ENCODE data around the gene BCOR.

The BCOR gene

GRCh38 chrX:40111868-40112267 lies 14.1 kb upstream of the BCOR start:
- no peak for DNase-seq

GRCh38 chrX:40109288-40110008 lies 11.7 kb upstream of the BCOR start:
- no peak for DNase-seq

- peak; percentile 53 for DNase-seq
Observed at GRCh38 chrX:40108959-40109287, 11.2 kb upstream of the BCOR start.

GRCh38 chrX:40108162-40108958 lies 10.6 kb upstream of the BCOR start:
- no peak for DNase-seq

- DNase-seq: no peak
Observed at GRCh38 chrX:40107291-40108161, 9.8 kb upstream of the BCOR start.

- no peak for DNase-seq
Observed at GRCh38 chrX:40106676-40107290, 9.0 kb upstream of the BCOR start.

DNA sequence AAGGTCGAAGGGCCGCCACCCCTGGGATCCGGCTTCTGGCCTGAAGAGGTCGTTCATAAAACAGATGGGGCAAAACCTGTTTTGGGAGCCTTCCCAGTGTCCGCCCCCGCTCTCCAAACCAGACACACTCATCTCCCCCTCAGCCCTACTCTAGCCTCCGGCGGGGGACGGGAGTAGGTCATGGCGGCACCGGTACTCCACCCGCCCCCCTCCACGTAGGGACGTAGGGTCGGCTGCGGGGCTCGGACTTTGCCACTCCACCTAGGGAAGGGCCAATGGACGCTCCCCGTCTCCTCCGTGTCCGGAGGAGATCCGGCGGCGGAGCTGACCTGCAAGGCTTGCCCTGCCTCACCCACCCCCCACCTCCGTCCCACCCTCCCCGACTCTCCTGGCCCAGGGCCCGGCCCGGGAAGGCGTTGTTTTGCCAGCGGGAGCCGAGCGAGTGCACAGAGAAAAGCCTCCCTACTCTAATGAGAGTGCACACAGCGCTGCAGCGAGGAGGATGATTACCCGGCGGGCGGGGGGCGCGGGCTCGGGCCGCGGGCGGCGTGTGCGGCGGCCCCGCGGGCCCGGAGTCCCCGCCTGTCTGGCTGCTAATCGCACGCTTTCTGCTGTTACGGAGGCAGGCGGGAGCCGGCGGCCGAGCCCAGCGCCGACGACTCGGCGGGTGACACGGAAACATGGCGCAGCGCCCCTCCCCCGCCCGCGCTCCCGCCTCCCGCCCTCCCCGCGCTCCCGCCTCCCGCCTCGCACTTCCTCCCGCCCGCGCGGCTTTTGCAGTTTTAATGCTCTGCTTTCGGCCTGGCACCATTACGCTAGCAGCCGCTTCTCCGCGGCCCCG lies 8.3 kb upstream of the BCOR start:
- DNase-seq: peak; percentile 59

GRCh38 chrX:40104985-40105834 lies 7.5 kb upstream of the BCOR start:
- no peak for DNase-seq

DNA sequence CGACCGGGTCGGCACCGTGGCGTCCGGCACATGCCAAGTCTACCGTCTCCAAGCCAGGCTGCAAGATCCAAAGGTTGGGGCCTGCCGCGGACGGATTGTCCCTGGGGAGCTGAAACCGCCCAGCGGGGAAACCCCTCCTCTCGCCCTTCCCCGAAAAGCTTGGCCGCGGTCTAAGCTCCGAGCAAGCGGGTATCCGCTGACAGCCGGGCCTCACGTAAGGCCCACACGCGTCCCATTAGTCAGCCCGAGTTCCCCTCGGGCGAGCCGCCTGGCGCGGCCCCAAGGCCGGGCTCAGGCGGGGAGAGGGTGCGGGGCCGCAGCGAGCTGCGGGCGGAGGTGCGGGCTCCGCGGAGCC lies 6.8 kb upstream of the BCOR start:
- DNase-seq: no peak

DNA sequence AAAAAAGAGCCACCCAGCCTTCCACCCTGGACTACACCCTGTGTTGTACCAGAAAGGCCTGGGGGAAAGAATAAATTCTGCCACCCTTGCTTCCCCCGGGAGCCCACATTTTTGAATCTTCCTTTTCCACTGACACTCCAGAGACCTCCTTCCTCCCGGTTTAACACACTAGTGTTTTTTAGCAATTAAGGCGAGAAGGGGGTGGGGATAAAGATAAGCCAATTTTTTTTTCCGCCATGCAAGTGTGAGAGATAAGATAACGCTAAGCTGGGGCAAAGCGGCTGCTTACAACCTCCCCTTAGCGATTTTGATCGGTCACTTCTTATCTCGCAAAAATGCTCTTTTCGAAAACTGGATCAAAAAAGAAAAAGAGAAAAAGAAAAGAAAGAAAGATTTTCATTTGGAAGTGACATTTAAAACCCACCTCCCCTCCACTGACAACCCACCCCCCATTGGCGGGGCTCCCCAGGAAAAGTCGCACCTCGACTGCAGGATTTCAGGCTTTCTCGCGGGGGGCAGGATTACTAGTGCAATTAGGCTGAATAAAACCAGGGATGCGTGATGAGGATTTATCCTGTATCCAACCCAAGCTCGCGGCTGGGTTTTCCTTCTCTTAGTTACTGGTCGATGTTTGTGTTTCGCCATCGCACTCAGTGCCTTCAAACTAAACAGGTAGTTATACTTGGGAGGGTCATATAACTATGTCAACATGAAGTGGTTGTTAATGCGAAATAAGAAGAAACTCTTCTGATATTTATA lies 6.0 kb upstream of the BCOR start:
- DNase-seq: no peak

GRCh38 chrX:40102393-40103381 lies 4.9 kb upstream of the BCOR start:
- DNase-seq: no peak

GRCh38 chrX:40101430-40101802 lies 3.7 kb upstream of the BCOR start:
- DNase-seq: no peak

DNA sequence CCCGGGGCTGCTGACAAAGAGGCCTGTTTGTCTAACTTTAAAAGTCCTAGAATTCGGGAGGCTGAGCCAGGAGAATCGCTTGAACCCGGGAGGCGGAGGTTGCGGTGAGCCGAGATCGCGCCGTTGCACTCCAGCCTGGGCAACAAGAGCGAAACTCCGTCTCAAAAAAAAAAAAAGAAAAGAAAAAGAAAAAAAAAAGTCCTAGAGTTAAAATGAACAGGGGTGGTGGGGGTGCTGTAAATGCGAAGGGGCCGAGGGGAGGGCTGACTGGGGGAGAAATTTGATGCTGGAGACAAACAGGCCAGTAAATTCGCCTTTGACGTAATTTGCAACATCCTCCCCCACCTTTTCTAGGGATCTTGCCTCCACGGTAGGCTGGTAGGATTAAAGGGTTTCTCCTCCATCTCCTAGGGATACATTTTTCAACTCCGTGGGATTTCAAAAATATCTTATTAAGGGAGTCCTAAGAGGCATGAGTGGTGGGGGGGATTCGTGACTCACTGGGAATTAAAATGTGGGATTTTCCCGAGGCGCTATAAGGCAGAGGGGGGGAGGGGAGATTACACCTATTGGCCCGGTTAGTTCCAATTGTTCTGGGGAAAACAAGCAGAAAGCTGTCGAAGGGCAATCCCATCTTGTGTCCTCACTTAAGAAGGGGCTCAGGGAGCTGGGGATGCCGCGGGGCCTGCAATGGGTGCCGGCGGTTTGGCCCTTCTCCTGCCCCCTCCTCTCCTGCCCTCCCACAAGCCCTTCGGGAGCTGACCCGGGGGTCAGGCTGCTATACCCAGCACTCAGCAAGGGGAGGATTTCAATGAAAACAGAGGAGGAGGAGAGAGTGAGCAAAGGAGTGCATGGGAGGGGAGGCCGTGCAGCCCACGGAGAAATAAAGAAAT lies 3.0 kb upstream of the BCOR start:
- DNase-seq: no peak

DNA sequence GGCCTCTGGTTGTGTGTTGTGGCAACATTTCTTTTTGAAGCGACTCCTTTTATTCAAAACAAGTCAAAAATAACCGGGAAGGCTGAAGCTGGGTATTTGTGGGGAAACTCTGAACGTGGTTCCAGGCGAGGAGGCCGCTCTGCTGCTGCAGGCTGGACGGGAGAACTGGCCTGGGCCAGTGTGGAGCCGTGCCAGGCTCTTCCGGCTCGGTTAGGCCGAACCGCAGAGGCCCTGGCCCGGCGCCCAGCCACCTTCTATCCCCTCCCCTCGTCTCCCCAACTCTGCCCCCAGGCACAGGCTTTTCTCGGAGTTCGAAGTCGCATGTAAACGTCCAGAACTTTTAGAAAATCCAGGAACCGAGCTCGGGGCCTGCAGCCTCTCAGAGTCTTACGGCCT lies 2.4 kb upstream of the BCOR start:
- no peak for DNase-seq

DNA sequence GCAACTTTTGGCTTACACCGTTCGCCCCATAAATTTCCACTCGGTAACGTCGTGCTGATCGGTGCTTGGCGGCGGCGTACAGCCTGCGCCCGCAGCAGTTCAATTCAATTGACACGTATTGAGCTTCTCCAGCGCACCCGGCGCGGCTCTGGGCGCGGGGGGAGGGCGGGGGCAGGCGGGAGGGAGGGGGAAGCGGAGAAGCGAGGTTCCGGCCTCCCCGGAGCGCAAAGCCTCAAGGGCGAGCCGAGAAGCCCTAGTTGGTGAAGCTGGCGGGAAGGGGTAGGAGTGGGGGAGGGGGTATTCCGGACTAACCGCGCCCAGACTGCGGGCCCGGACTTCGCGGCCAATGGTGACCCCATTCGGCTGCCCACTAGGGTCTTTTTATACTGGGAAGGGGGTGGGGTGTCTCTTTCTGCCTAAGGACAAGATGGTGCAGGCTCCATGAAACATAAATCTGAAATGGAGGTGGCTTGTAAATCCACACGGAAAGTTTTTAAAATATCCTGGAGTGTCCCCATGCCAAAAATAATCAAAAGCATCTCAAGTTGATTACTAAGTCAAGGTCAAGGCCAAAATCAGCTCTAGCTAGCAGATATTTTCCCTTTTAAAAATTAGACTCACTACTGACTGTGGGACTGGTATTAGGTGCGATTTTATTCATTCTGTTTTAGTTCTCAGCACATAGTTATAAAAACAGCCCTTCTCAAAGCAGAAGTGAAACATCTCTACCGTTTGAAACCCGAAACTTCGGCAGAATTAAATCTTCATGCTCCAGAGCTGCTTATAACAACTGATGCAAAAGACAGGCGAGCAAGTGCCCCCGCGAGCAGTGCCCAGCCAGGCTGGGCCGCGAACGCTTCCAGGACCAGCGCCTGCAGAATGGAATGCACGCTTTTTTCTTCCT lies 1.5 kb upstream of the BCOR start:
- no peak for DNase-seq

DNA sequence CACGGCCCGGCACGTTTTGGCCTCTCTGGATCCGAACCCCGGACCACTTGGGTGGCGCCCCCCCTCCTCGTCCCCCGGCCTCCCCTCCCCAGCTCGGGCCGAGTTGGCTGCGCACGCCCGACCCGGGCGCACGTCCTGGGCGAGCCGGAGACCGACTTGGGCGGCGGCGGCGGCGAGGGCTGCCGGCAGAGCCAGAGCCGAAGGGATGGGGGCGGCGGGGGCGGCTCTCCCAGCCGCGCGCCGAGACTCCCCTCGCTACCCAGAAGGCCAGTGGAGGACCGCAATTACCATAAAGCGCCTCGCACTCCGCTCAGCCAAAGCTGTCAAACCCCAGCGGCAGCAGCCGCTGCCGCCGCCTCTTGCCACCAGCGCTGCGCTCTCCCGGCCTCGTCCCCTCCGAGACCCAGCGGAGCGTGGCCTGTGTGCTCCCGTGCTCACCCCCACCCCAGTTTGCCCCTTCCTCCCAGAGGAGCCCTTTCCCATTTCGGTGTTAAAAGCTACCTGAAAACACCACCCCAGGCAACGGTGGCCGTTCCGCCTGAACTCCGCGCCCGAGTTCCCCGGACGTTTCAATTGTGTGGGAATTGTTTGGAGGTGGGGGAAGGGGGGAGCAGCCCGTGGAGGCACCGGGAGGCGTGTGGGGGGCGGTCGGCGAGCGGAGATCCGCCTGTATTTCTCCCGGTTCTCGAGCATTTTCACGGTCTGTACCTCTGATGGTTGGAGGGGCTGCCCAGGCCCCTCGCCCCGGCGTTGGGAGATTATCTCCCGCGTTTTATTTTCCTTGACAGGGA lies 701 bp upstream of the BCOR start:
- peak; percentile 61 for DNase-seq
